CD14-positive monocyte (primary cell): ENCODE data around the gene TRPC4AP. TPM values are rescaled to one million over a fixed set of nuclear protein-coding genes. Genes with fewer than 3 reads are reported as not detected.

Source experiments
- DNase-seq, 3 donors: peaks; one replicate each; pipeline ENCODE4 v3.0.0-alpha.2; 2011 to 2022
- H2AFZ ChIP-seq: 2 replicates; pipeline ENCODE4 v1.6.0; 2012; ENCODE audit warnings: mild to moderate bottlenecking, low read depth, low read length, inconsistent platforms; ENCODE audit not compliant: insufficient read depth, poor library complexity, severe bottlenecking
- H3K27ac ChIP-seq, 2 donors: 1 replicate in 1 of 2; 2 replicates in 1 of 2; pipeline ENCODE4 v1.5.1; 2012 to 2013; ENCODE audit warnings: low read length in 2 of 2, control low read depth in 1 of 2, inconsistent platforms in 1 of 2, low read depth in 1 of 2, mild to moderate bottlenecking in 1 of 2
- H3K27me3 ChIP-seq, 2 donors: one replicate each; pipeline versions ENCODE4 v1.6.0 to v1.6.1; 2011 to 2013; ENCODE audit warnings: low read length in 2 of 2; ENCODE audit not compliant: control insufficient read depth in 2 of 2, insufficient read depth in 2 of 2
- H3K36me3 ChIP-seq, 2 donors: replicated peaks in 1 of 2; 1 replicate in 1 of 2; 2 replicates in 1 of 2; pipeline versions ENCODE4 v1.5.1 to v1.6.1; 2012 to 2013; ENCODE audit warnings: low read length in 2 of 2, control low read depth in 1 of 2, inconsistent platforms in 1 of 2, mild to moderate bottlenecking in 1 of 2; ENCODE audit not compliant: insufficient read depth in 2 of 2, control insufficient read depth in 1 of 2
- H3K4me1 ChIP-seq, 2 donors: 1 replicate in 1 of 2; 2 replicates in 1 of 2; pipeline versions ENCODE4 v1.5.1 to v1.6.1; 2012 to 2013; ENCODE audit warnings: low read length in 2 of 2, control low read depth in 1 of 2, inconsistent platforms in 1 of 2, mild to moderate bottlenecking in 1 of 2, moderate library complexity in 1 of 2; ENCODE audit not compliant: insufficient read depth in 2 of 2, control insufficient read depth in 1 of 2
- H3K4me2 ChIP-seq: replicated peaks from 2 replicates; pipeline ENCODE3; 2012; ENCODE audit warnings: low read length, moderate library complexity, mild to moderate bottlenecking; ENCODE audit not compliant: poor library complexity, severe bottlenecking; ENCODE audit errors: extremely low read depth
- H3K4me3 ChIP-seq, 3 experiments: fragments of 200-600 bp in 1 of 3; sonication (generic) in 1 of 3; replicated peaks in 1 of 3; 1 replicate in 2 of 3; 2 replicates in 1 of 3; pipeline ENCODE4 v1.5.1; 2011 to 2013; ENCODE audit warnings: low read length in 3 of 3, mild to moderate bottlenecking in 3 of 3, control low read depth in 2 of 3, low read depth in 2 of 3, inconsistent platforms in 1 of 3, moderate library complexity in 1 of 3
- H3K79me2 ChIP-seq: 2 replicates; pipeline ENCODE4 v1.6.0; 2012; ENCODE audit warnings: mild to moderate bottlenecking, control low read depth, inconsistent platforms, low read length, moderate library complexity; ENCODE audit not compliant: insufficient read depth
- H3K9ac ChIP-seq: 2 replicates; pipeline ENCODE4 v1.6.0; 2017; ENCODE audit warnings: low read length, mild to moderate bottlenecking; ENCODE audit not compliant: insufficient read depth, poor library complexity, severe bottlenecking
- H3K9me3 ChIP-seq, 2 donors: replicated peaks in 1 of 2; 1 replicate in 1 of 2; 2 replicates in 1 of 2; pipeline versions ENCODE4 v1.5.1 to v1.6.1; 2012 to 2013; ENCODE audit warnings: low read length in 2 of 2, control low read depth in 1 of 2; ENCODE audit not compliant: control insufficient read depth in 1 of 2, insufficient read depth in 1 of 2
- H4K20me1 ChIP-seq: 2 replicates; pipeline ENCODE4 v1.6.0; 2012; ENCODE audit warnings: mild to moderate bottlenecking, low read length, control low read depth, moderate library complexity; ENCODE audit not compliant: insufficient read depth
- H3K27ac Mint-ChIP-seq, 7 donors: one replicate each; pipeline ENCODE4 v1.8.0; 2020; ENCODE audit warnings: mild to moderate bottlenecking in 7 of 7, mixed read lengths in 7 of 7, moderate library complexity in 6 of 7, inconsistent platforms in 2 of 7
- H3K27me3 Mint-ChIP-seq, 3 donors: one replicate each; pipeline ENCODE4 v1.8.0; 2021 to 2022; ENCODE audit warnings: low read depth in 3 of 3, mild to moderate bottlenecking in 3 of 3, mixed read lengths in 3 of 3, moderate library complexity in 3 of 3, inconsistent platforms in 1 of 3
- H3K36me3 Mint-ChIP-seq, 2 donors: one replicate each; pipeline ENCODE4 v1.8.0; 2020; ENCODE audit warnings: mixed read lengths in 2 of 2, inconsistent platforms in 1 of 2, mild to moderate bottlenecking in 1 of 2
- H3K4me1 Mint-ChIP-seq: one replicate; pipeline ENCODE4 v1.8.0; 2020; ENCODE audit warnings: mild to moderate bottlenecking, mixed read lengths
- H3K4me3 Mint-ChIP-seq, 2 donors: one replicate each; pipeline ENCODE4 v1.8.0; 2020; ENCODE audit warnings: mild to moderate bottlenecking in 2 of 2, mixed read lengths in 2 of 2, moderate library complexity in 1 of 2
- H3K9me3 Mint-ChIP-seq, 7 donors: one replicate each; pipeline ENCODE4 v1.8.0; 2020 to 2022; ENCODE audit warnings: mixed read lengths in 7 of 7, mild to moderate bottlenecking in 6 of 7, moderate library complexity in 6 of 7, inconsistent platforms in 2 of 7
- CTCF ChIP-seq: fragments of 200-600 bp; IDR thresholded peaks from one replicate; pipeline ENCODE4 v1.8.0; 2022; ENCODE audit warnings: antibody characterized with exemption, mild to moderate bottlenecking
- WGBS: methylation state at CpG from one replicate; pipeline ENCODE4 v1.1.5; 2013; ENCODE audit warnings: missing lambda C conversion rate; ENCODE audit not compliant: insufficient coverage; 5-methylcytosine and 5-hydroxymethylcytosine counted together
- intact Hi-C, 2 donors: fragments of 100-400 bp; cut with micrococcal nuclease; formaldehyde crosslinking; loops; one replicate each; pipeline versions ENCODE4 v1.15.0 to v1.15.1; 2023
- polyA plus RNA-seq, 3 donors: library from polyadenylated mRNA; depleted of rRNA in 1 of 3; unstranded in 2 of 3; stranded (reverse) in 1 of 3; fragments of 300-500 nt in 2 of 3; fragments of >200 nt in 1 of 3; fragmentation: Illumina TruSeq in 2 of 3; gene quantifications; 1 replicate in 2 of 3; 2 replicates in 1 of 3; pipeline ENCODE4 v1.2.3, GENCODE V29; 2012 to 2021

TRPC4AP gene
- polyA plus RNA-seq, 3 donors = 80.8 to 98.4 (median 88.6) TPM

GRCh38 chr20:35018590-35019371 lies 73.8 kb downstream of the TRPC4AP start:
- Histone ChIP-seq H3K4me2 (no peak overlapping the region), H3K27me3 (no peaks in the 10 kb centered on the region), H3K4me1 (no peaks in the 10 kb centered on the region), H3K27ac (no peak overlapping the region), H2AFZ (no peak overlapping the region), H3K9me3 (no peaks in the 10 kb centered on the region), H3K4me3 (no peak overlapping the region), H4K20me1 (peaks cover 77% of the 10 kb centered on the region), H3K36me3 (peaks cover 89 to 100% of the 10 kb centered on the region in 2 donors), H3K79me2 (no peaks in the 10 kb centered on the region), H3K9ac (no peak overlapping the region)
- Mint-ChIP-seq H3K27ac (no peak overlapping the region), H3K9me3 (no peaks in the 10 kb centered on the region), H3K36me3 (peaks cover 76 to 92% of the 10 kb centered on the region in 2 donors), H3K4me3 (no peak overlapping the region), H3K27me3 (no peaks in the 10 kb centered on the region), H3K4me1 (no peaks in the 10 kb centered on the region)
- no peak for TF ChIP-seq CTCF
- DNase-seq = no peak
- WGBS = 98% methylated on average over 6 of the region's 11 CpGs
- intact Hi-C loops = no loop called here

- Mint-ChIP-seq H3K9me3 (no peaks in the 10 kb centered on the region), H3K36me3 (peaks cover 81 to 96% of the 10 kb centered on the region in 2 donors), H3K27me3 (no peaks in the 10 kb centered on the region), H3K27ac (peak overlapping the region in 3 of 7 donors; percentile 15 to 42 (median 28)), H3K4me1 (peaks cover 4% of the 10 kb centered on the region), H3K4me3 (no peak overlapping the region)
- no peak for DNase-seq
- Histone ChIP-seq H3K79me2 (no peaks in the 10 kb centered on the region), H3K4me2 (no peak overlapping the region), H3K4me1 (no peaks in the 10 kb centered on the region), H3K9ac (no peak overlapping the region), H3K36me3 (peaks cover 90 to 100% of the 10 kb centered on the region in 2 donors), H3K27ac (no peak overlapping the region), H3K27me3 (no peaks in the 10 kb centered on the region), H3K9me3 (no peaks in the 10 kb centered on the region), H4K20me1 (peaks cover 74% of the 10 kb centered on the region), H2AFZ (no peak overlapping the region), H3K4me3 (no peak overlapping the region)
- WGBS = 94% methylated on average over 3 of the region's 8 CpGs
- no peak for TF ChIP-seq CTCF
- intact Hi-C loops = no loop called here
Observed at GRCh38 chr20:35017099-35017835, 75.3 kb downstream of the TRPC4AP start.
